Measurements from ENCODE around the gene FLAD1. TPM values are rescaled to one million over a fixed set of nuclear protein-coding genes. Genes with fewer than 3 reads are reported as not detected.
A peak's percentile ranks its signal among the peaks of the same experiment; 100 is the strongest.
"Not testable (repeated sequence)": the region's sequence is repeated elsewhere in the genome, so short reads cannot be mapped to it uniquely, and the experiment has no call there.

Gene FLAD1
- total and polyA plus RNA-seq, 2 experiments from 2014 or later, result 74.5 to 75.0 TPM

DNA sequence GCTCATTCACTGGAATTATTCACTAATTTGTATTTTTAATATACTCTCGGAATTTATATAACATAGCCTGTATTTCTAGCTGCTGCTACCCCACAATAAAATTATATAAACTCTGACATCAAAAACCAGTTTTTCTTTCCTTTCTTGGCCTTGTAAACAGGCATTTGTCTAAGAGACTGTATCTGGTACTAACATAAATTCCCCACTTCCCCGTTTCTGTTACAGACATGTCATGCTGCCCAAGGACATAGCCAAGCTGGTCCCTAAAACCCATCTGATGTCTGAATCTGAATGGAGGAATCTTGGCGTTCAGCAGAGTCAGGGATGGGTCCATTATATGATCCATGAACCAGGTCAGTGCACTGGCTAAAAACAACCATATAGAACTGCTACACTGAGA, 5.4 kb upstream of the FLAD1 start:
- H3K9me3 Mint-ChIP-seq, result not testable (repeated sequence)

DNA sequence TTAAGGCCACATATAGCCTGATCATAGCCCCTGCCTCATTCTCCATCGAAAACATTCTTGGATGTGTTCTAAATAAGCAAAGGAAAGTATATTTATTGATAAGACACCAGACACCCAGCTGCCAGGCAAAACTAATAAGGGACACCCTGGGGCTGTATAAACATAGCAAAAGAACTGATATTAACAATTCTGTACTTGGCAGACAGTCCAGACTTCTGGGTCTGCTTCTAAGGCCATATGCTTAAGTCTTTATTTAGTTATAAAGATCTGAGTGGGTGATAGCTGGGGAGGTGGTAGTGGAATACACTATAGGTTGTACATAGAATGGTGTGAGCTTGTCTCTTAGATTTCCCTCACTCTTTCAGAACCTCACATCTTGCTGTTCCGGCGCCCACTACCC, 4.8 kb upstream of the FLAD1 start:
- Mint-ChIP-seq H3K4me1 (no peaks in the 10 kb centered on the region; the same call in none of the 3 replicates), H3K9me3 (no peaks in the 10 kb centered on the region), H3K4me3 (no peak overlapping the region), H3K27ac (no peak overlapping the region), H3K36me3 (ENCODE audit: low read depth) (peaks cover 55% of the 10 kb centered on the region), H3K27me3 (ENCODE audit: insufficient read depth, low read depth, poor library complexity) (peaks cover 1% of the 10 kb centered on the region)
- H3K4me2 ChIP-seq, result no peak overlapping the region
- no peaks in the 10 kb centered on the region for H3K27me3 ChIP-seq (ENCODE audit: insufficient read depth)
- H3K36me3 ChIP-seq (ENCODE audit: insufficient read depth), result peaks cover 26% of the 10 kb centered on the region; the same call in 1 of the 2 replicates
- no peak overlapping the region for H2AFZ ChIP-seq
- peaks cover 57% of the 10 kb centered on the region for H3K79me2 ChIP-seq (replicated peaks; ENCODE audit: insufficient read depth)
- DNase-seq (ENCODE audit: low spot score) (no peak), ATAC-seq (no peak)
- H3K4me3 ChIP-seq, result no peak overlapping the region
- no peak overlapping the region for H3K27ac ChIP-seq (ENCODE audit: low read depth)
- no peaks in the 10 kb centered on the region for H3K9me2 ChIP-seq (ENCODE audit: insufficient read depth)
- peaks cover 26% of the 10 kb centered on the region for H3F3A ChIP-seq (replicated peaks; ENCODE audit: low read depth)
- peaks cover 18% of the 10 kb centered on the region for H3K4me1 ChIP-seq (ENCODE audit: insufficient read depth)
- peaks cover 27% of the 10 kb centered on the region for H4K20me1 ChIP-seq (replicated peaks; ENCODE audit: insufficient read depth)
- TF ChIP-seq, protein P1, sequence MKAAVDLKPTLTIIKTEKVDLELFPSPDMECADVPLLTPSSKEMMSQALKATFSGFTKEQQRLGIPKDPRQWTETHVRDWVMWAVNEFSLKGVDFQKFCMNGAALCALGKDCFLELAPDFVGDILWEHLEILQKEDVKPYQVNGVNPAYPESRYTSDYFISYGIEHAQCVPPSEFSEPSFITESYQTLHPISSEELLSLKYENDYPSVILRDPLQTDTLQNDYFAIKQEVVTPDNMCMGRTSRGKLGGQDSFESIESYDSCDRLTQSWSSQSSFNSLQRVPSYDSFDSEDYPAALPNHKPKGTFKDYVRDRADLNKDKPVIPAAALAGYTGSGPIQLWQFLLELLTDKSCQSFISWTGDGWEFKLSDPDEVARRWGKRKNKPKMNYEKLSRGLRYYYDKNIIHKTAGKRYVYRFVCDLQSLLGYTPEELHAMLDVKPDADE (IDR thresholded peaks at IDR 0.05), result no peak
- TF ChIP-seq, protein P2, sequence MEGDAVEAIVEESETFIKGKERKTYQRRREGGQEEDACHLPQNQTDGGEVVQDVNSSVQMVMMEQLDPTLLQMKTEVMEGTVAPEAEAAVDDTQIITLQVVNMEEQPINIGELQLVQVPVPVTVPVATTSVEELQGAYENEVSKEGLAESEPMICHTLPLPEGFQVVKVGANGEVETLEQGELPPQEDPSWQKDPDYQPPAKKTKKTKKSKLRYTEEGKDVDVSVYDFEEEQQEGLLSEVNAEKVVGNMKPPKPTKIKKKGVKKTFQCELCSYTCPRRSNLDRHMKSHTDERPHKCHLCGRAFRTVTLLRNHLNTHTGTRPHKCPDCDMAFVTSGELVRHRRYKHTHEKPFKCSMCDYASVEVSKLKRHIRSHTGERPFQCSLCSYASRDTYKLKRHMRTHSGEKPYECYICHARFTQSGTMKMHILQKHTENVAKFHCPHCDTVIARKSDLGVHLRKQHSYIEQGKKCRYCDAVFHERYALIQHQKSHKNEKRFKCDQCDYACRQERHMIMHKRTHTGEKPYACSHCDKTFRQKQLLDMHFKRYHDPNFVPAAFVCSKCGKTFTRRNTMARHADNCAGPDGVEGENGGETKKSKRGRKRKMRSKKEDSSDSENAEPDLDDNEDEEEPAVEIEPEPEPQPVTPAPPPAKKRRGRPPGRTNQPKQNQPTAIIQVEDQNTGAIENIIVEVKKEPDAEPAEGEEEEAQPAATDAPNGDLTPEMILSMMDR (conservative IDR thresholded peaks at IDR 0.05; ENCODE audit: low read depth in 2 of 2), result no peak
- TF ChIP-seq, protein P3, sequence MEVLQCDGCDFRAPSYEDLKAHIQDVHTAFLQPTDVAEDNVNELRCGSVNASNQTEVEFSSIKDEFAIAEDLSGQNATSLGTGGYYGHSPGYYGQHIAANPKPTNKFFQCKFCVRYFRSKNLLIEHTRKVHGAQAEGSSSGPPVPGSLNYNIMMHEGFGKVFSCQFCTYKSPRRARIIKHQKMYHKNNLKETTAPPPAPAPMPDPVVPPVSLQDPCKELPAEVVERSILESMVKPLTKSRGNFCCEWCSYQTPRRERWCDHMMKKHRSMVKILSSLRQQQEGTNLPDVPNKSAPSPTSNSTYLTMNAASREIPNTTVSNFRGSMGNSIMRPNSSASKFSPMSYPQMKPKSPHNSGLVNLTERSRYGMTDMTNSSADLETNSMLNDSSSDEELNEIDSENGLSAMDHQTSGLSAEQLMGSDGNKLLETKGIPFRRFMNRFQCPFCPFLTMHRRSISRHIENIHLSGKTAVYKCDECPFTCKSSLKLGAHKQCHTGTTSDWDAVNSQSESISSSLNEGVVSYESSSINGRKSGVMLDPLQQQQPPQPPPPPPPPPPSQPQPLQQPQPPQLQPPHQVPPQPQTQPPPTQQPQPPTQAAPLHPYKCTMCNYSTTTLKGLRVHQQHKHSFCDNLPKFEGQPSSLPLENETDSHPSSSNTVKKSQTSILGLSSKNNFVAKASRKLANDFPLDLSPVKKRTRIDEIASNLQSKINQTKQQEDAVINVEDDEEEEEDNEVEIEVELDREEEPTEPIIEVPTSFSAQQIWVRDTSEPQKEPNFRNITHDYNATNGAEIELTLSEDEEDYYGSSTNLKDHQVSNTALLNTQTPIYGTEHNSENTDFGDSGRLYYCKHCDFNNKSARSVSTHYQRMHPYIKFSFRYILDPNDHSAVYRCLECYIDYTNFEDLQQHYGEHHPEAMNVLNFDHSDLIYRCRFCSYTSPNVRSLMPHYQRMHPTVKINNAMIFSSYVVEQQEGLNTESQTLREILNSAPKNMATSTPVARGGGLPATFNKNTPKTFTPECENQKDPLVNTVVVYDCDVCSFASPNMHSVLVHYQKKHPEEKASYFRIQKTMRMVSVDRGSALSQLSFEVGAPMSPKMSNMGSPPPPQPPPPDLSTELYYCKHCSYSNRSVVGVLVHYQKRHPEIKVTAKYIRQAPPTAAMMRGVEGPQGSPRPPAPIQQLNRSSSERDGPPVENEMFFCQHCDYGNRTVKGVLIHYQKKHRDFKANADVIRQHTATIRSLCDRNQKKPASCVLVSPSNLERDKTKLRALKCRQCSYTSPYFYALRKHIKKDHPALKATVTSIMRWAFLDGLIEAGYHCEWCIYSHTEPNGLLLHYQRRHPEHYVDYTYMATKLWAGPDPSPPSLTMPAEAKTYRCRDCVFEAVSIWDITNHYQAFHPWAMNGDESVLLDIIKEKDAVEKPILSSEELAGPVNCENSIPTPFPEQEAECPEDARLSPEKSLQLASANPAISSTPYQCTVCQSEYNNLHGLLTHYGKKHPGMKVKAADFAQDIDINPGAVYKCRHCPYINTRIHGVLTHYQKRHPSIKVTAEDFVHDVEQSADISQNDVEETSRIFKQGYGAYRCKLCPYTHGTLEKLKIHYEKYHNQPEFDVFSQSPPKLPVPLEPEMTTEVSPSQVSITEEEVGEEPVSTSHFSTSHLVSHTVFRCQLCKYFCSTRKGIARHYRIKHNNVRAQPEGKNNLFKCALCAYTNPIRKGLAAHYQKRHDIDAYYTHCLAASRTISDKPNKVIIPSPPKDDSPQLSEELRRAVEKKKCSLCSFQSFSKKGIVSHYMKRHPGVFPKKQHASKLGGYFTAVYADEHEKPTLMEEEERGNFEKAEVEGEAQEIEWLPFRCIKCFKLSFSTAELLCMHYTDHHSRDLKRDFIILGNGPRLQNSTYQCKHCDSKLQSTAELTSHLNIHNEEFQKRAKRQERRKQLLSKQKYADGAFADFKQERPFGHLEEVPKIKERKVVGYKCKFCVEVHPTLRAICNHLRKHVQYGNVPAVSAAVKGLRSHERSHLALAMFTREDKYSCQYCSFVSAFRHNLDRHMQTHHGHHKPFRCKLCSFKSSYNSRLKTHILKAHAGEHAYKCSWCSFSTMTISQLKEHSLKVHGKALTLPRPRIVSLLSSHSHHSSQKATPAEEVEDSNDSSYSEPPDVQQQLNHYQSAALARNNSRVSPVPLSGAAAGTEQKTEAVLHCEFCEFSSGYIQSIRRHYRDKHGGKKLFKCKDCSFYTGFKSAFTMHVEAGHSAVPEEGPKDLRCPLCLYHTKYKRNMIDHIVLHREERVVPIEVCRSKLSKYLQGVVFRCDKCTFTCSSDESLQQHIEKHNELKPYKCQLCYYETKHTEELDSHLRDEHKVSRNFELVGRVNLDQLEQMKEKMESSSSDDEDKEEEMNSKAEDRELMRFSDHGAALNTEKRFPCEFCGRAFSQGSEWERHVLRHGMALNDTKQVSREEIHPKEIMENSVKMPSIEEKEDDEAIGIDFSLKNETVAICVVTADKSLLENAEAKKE (CRISPR knock-in tag; IDR thresholded peaks at IDR 0.05), result no peak
- TF ChIP-seq CREB1 (CRISPR knock-in tag; IDR thresholded peaks at IDR 0.05; ENCODE audit: low read depth) (no peak), NANOG (IDR thresholded peaks at IDR 0.05; ENCODE audit: borderline replicate concordance) (no peak), EZH2 (IDR thresholded peaks at IDR 0.05; ENCODE audit: low read depth, unreplicated experiment) (no peak), ZNF331 (CRISPR knock-in tag; IDR thresholded peaks at IDR 0.05; ENCODE audit: low read depth) (no peak), STAT1 (IDR thresholded peaks at IDR 0.05; ENCODE audit: unreplicated experiment) (no peak)
- TF ChIP-seq, protein P4, sequence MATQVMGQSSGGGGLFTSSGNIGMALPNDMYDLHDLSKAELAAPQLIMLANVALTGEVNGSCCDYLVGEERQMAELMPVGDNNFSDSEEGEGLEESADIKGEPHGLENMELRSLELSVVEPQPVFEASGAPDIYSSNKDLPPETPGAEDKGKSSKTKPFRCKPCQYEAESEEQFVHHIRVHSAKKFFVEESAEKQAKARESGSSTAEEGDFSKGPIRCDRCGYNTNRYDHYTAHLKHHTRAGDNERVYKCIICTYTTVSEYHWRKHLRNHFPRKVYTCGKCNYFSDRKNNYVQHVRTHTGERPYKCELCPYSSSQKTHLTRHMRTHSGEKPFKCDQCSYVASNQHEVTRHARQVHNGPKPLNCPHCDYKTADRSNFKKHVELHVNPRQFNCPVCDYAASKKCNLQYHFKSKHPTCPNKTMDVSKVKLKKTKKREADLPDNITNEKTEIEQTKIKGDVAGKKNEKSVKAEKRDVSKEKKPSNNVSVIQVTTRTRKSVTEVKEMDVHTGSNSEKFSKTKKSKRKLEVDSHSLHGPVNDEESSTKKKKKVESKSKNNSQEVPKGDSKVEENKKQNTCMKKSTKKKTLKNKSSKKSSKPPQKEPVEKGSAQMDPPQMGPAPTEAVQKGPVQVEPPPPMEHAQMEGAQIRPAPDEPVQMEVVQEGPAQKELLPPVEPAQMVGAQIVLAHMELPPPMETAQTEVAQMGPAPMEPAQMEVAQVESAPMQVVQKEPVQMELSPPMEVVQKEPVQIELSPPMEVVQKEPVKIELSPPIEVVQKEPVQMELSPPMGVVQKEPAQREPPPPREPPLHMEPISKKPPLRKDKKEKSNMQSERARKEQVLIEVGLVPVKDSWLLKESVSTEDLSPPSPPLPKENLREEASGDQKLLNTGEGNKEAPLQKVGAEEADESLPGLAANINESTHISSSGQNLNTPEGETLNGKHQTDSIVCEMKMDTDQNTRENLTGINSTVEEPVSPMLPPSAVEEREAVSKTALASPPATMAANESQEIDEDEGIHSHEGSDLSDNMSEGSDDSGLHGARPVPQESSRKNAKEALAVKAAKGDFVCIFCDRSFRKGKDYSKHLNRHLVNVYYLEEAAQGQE (IDR thresholded peaks at IDR 0.05; ENCODE audit: unreplicated experiment), result no peak

More for the DNA sequence above, 5.4 kb upstream of the FLAD1 start:
- Histone ChIP-seq H3K79me2 (replicated peaks; ENCODE audit: insufficient read depth) (peaks cover 57% of the 10 kb centered on the region), H3F3A (replicated peaks; ENCODE audit: low read depth) (peaks cover 29% of the 10 kb centered on the region), H3K4me2 (peak overlapping the region; percentile 84; the same call in 1 of the 2 replicates), H4K20me1 (replicated peaks; ENCODE audit: insufficient read depth) (peaks cover 27% of the 10 kb centered on the region), H3K4me1 (ENCODE audit: insufficient read depth) (peaks cover 18% of the 10 kb centered on the region), H3K36me3 (ENCODE audit: insufficient read depth) (peaks cover 26% of the 10 kb centered on the region; the same call in 1 of the 2 replicates)
- not testable (repeated sequence) for DNase-seq (ENCODE audit: low spot score); H3K27me3 Mint-ChIP-seq (ENCODE audit: insufficient read depth, low read depth, poor library complexity); H3K9me2 ChIP-seq (ENCODE audit: insufficient read depth); H3K4me3 ChIP-seq; ATAC-seq; H3K27ac ChIP-seq (ENCODE audit: low read depth); H3K4me1 Mint-ChIP-seq; H3K27me3 ChIP-seq (ENCODE audit: insufficient read depth); H2AFZ ChIP-seq; H3K4me3 Mint-ChIP-seq; H3K27ac Mint-ChIP-seq
- H3K36me3 Mint-ChIP-seq (ENCODE audit: low read depth), result peaks cover 55% of the 10 kb centered on the region

Data from GM23338 (cell line).